Measurements from ENCODE around the gene HDHD3.
"Not testable (repeated sequence)": the region's sequence is repeated elsewhere in the genome, so short reads cannot be mapped to it uniquely, and the experiment has no call there.

Gene HDHD3

GRCh38 chr9:113390192-113390960 lies 13.6 kb upstream of the HDHD3 start:
- no peak for DNase-seq (ENCODE audit: low spot score)
- FAIRE-seq: no peak

GRCh38 chr9:113389451-113389850 lies 12.7 kb upstream of the HDHD3 start:
- no peak for FAIRE-seq

GRCh38 chr9:113388833-113389232 lies 12.0 kb upstream of the HDHD3 start:
- FAIRE-seq (no peak), DNase-seq (ENCODE audit: low spot score) (no peak)

More at GRCh38 chr9:113389451-113389850, 12.7 kb upstream of the HDHD3 start:
- DNase-seq (ENCODE audit: low spot score): no peak

- no peak for FAIRE-seq
- DNase-seq (ENCODE audit: low spot score): no peak
Measured at GRCh38 chr9:113387560-113388230, 10.9 kb upstream of the HDHD3 start.

GRCh38 chr9:113386571-113387393 lies 10.0 kb upstream of the HDHD3 start:
- DNase-seq (ENCODE audit: low spot score) (no peak), FAIRE-seq (no peak)

- DNase-seq (ENCODE audit: low spot score) (no peak), FAIRE-seq (no peak)
Measured at GRCh38 chr9:113381909-113382411, 5.2 kb upstream of the HDHD3 start.

- FAIRE-seq; DNase-seq (ENCODE audit: low spot score): not testable (repeated sequence)
Measured at GRCh38 chr9:113381441-113381840, 4.7 kb upstream of the HDHD3 start.

GRCh38 chr9:113380869-113381378 lies 4.1 kb upstream of the HDHD3 start:
- FAIRE-seq: no peak
- DNase-seq (ENCODE audit: low spot score): no peak

GRCh38 chr9:113379829-113380210 lies 3.0 kb upstream of the HDHD3 start:
- not testable (repeated sequence) for FAIRE-seq; DNase-seq (ENCODE audit: low spot score)

- DNase-seq (ENCODE audit: low spot score); FAIRE-seq: not testable (repeated sequence)
Measured at GRCh38 chr9:113379094-113379828, 2.5 kb upstream of the HDHD3 start.

GRCh38 chr9:113375057-113376023 lies 1.4 kb downstream of the HDHD3 start:
- FAIRE-seq: no peak
- no peak for DNase-seq (ENCODE audit: low spot score)

GRCh38 chr9:113373676-113374392 lies 3.0 kb downstream of the HDHD3 start:
- FAIRE-seq: no peak

GRCh38 chr9:113373256-113373655 lies 3.5 kb downstream of the HDHD3 start:
- DNase-seq (ENCODE audit: low spot score) (no peak), FAIRE-seq (no peak)

More at GRCh38 chr9:113373676-113374392, 3.0 kb downstream of the HDHD3 start:
- no peak for DNase-seq (ENCODE audit: low spot score)

- DNase-seq (ENCODE audit: low spot score): no peak
- FAIRE-seq: no peak
Measured at GRCh38 chr9:113372059-113372458, 4.7 kb downstream of the HDHD3 start.

- DNase-seq (ENCODE audit: low spot score) (no peak), FAIRE-seq (no peak)
Measured at GRCh38 chr9:113370806-113371325, 5.9 kb downstream of the HDHD3 start.

GRCh38 chr9:113369855-113370140 lies 7.0 kb downstream of the HDHD3 start:
- DNase-seq (ENCODE audit: low spot score) (no peak), FAIRE-seq (no peak)

- no peak for FAIRE-seq
- DNase-seq (ENCODE audit: low spot score): no peak
Measured at GRCh38 chr9:113368982-113369854, 7.6 kb downstream of the HDHD3 start.
